AG04449 (cell line): ENCODE results near the gene FAM83C.

Experiments used
- CTCF ChIA-PET: fragments of 350-600 bp; formaldehyde crosslinking; extraction: SDS; loops from one replicate; lab custom pipeline; 2021; ENCODE audit warnings: antibody characterized with exemption; lab: Yijun Ruan, JAX
- POLR2A ChIA-PET: fragments of 400-600, 350-600 bp; formaldehyde crosslinking; extraction: SDS; loops from one replicate; lab custom pipeline; 2020; ENCODE audit warnings: antibody characterized with exemption, inconsistent platforms; lab: Yijun Ruan, JAX
- DNase-seq: peaks from one replicate; pipeline ENCODE4 v3.0.0-alpha.2; 2010; ENCODE audit warnings: low read depth, low spot score
- H3K4me3 ChIP-seq: 2 replicates; pipeline ENCODE4 v1.5.1; 2011; ENCODE audit warnings: low read depth, mild to moderate bottlenecking, control low read depth, low read length
- TF ChIP-seq, protein P1 (sequence below): IDR thresholded peaks from one replicate; pipeline ENCODE4 v1.5.1; 2011; ENCODE audit warnings: mild to moderate bottlenecking, moderate library complexity, low read length, control low read depth, inconsistent platforms; ENCODE audit not compliant: insufficient read depth; ENCODE audit errors: missing control alignments

The FAM83C gene

DNA sequence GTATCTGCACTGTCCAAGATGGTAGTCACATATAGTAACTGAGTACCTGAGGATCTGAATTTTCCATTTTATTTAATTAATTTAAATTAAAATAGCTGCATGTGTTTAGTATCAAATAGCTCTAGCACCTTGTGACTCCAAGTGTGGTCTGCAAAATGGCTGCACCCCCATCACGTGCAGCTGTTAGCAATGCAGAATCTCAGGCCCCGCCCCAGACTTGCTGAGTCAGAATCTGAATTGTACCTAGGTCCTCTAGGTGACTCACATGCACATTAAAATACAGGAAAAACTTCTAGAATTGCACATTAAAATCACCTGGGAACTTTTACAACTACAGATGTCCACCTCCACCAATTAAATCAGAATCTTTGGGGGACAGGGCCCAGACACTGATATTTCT lies 19.2 kb upstream of the FAM83C start:
- no peak for DNase-seq
- ChIA-PET POLR2A (interaction anchor here (1.0 kb wide), 1 partner anchor 9 kb away, joined by 3 read pairs; no protein-coding TSS in a partner anchor), CTCF (interaction anchor here (22.5 kb wide), 1 partner anchor 131 kb away, joined by 662 read pairs; the partner anchor contains the start of gene GDF5)
- no peak overlapping the region for H3K4me3 ChIP-seq
- TF ChIP-seq, protein P1, sequence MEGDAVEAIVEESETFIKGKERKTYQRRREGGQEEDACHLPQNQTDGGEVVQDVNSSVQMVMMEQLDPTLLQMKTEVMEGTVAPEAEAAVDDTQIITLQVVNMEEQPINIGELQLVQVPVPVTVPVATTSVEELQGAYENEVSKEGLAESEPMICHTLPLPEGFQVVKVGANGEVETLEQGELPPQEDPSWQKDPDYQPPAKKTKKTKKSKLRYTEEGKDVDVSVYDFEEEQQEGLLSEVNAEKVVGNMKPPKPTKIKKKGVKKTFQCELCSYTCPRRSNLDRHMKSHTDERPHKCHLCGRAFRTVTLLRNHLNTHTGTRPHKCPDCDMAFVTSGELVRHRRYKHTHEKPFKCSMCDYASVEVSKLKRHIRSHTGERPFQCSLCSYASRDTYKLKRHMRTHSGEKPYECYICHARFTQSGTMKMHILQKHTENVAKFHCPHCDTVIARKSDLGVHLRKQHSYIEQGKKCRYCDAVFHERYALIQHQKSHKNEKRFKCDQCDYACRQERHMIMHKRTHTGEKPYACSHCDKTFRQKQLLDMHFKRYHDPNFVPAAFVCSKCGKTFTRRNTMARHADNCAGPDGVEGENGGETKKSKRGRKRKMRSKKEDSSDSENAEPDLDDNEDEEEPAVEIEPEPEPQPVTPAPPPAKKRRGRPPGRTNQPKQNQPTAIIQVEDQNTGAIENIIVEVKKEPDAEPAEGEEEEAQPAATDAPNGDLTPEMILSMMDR: no peak

DNA sequence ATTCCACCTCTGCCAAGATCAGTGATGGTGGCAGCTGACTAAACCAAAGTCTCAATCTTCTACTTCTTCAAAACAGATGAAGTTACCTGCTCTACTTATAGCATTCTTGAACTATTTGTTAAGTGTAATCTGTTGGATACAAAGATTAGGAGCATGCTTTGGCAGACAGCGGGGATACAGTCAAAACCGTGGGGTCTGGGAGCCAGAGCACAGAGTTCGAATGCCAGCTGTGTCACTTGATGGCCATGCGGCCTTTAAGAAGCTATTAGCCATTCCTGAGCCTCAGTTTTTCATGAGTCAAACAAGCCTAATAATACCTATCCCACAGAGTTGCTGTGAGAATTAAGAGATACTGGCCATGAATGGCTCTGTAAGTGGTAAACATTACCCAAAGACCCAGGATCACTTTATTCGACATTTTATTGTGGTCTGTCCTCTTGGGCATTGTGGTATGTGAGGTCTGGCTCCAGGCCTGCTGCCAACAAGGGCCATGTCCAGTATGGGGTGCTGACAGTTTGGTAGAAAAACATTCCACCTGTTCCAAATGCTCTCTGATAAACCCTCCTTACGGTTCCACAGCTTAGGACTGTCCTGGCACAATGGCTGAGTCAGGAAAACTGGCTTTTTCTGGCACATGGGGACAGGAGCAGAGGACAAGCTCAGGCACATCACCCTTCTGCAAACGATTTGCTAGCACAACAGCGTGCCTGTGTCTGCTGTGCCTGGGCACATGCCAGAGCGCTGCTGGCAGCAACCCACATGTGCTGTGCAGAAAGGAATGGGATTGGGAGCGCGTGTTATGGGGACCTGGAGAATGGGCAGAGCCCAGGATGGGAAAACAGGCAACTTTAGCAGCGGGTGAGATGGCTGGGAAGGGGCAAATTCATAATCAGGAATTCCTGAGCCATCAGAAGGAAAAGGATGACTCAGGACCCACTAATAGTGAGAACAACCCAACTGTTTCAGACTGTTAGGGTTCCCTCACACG lies 15.7 kb upstream of the FAM83C start:
- no peak for DNase-seq
- TF ChIP-seq, protein P1: no peak
- POLR2A ChIA-PET: interaction anchor here (0.9 to 7.1 kb wide), 3 partner anchors 11 to 148 kb away, joined by 3 to 62 read pairs (median 3); partner anchors contain the start of gene CEP250
- H3K4me3 ChIP-seq: no peak overlapping the region
- CTCF ChIA-PET: interaction anchor here (0.7 to 22.5 kb wide), 30 partner anchors 12 to 212 kb away, joined by 3 to 662 read pairs (median 7); partner anchors contain the start of genes CEP250, EDEM2, EIF6 and FAM83C

DNA sequence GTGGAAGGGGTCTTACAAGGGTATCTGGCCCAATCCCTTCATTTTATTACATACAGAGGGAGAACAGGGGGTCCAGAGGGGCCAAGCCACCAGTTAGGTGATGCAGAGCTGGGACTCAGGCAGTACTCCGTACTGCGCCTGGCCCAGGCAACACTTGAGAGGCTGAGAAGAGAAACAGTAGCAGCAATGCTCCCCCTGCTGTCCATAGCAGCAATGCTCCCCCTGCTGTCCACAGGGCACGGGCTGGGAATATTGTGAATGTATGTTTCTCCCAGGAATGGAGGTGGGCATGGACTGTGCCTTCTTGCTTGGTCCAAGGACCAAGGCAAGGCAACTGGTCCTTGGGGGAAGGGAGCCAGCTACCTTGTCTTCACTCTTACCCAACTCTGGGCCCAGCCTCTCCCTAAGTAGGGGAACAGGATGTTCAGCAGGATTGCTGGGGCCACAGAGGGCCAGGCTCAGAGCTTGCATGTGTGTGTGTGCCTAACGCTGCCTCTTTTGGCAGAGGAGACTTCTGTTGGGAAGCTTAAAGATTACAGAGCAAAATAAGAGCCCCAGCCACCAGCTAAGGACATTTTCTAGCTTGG lies 14.8 kb upstream of the FAM83C start:
- POLR2A ChIA-PET: interaction anchor here (0.9 to 7.1 kb wide), 2 partner anchors 12 to 136 kb away, joined by 3 to 62 read pairs; no protein-coding TSS in a partner anchor
- H3K4me3 ChIP-seq: no peak overlapping the region
- CTCF ChIA-PET: interaction anchor here (0.8 to 22.5 kb wide), 30 partner anchors 13 to 211 kb away, joined by 3 to 662 read pairs (median 7); partner anchors contain the start of genes CEP250, EDEM2, EIF6 and FAM83C
- TF ChIP-seq, protein P1: peak; percentile 96
- DNase-seq: no peak

DNA sequence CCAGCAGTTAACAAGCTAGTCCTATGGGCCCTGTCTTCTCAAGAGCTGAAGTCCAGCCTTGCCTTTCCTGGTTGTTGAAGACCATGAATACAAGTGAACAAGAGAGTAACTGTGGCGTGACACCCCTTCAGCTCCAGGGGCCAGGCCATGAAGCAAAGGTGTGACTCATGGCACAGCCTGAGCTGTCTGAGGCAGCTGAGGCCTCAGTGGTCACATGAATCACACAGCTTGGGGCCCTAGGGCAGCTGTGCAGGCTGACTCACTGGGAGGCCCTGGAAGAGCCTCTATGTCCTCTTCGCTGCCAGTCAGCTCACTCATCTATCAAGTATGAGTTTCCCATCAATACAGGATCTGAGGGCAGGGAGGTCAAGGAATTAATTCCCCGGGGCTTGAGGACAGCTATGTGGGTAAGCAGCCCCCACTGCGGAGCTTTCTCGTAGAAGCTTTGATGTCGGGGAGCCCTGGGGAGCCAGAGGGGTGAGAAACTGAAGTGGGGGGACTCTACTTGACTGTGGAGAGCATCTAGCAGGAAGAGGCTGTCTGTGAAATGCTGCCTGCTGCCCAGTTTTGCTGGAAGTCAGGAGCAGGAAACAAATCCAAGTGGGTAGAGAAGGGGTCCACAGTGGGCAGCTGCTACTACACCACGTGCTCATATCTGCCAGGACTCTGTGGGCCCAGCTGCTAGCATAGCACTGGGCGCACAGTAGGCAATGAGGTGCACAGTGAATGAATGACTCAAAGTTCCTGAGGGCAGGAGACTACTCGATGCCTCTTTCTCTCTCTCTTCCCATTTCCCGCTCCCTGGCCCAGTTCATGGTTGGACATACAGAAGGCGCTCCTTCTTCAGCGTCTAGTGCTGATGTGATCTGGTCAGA lies 13.7 kb upstream of the FAM83C start:
- CTCF ChIA-PET: interaction anchor here (0.6 to 22.5 kb wide), 42 partner anchors 8 to 210 kb away, joined by 3 to 662 read pairs (median 8); partner anchors contain the start of genes CEP250, EDEM2, EIF6 and FAM83C
- no peak overlapping the region for H3K4me3 ChIP-seq
- TF ChIP-seq, protein P1: no peak
- DNase-seq: peak; percentile 98
- POLR2A ChIA-PET: interaction anchor here (0.5 to 7.1 kb wide), 13 partner anchors 13 to 148 kb away, joined by 3 to 62 read pairs (median 4); partner anchors contain the start of genes CEP250, EIF6 and MMP24OS

DNA sequence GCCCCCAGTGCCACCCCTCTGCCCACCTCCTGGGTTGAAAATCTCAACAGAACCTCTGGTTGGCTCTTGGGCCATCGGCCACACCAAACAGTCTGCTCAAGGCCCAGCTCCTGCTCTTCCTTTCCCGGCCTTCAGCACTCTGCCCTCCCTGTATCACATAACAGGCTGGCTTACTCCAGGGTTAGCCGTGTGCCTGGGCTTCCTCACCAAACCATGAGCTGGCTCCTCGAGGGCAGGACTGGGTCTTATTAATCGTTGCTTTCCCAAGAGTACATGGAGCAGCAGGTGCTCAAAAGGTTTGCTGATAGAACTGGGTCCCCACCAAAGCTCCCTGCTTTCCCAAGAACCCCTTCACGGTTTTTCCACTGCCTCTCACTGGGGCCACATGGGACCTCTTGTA lies 12.7 kb upstream of the FAM83C start:
- H3K4me3 ChIP-seq: no peak overlapping the region
- TF ChIP-seq, protein P1: no peak
- ChIA-PET CTCF (interaction anchor here (0.9 to 22.5 kb wide), 34 partner anchors 9 to 474 kb away, joined by 3 to 662 read pairs (median 14); partner anchors contain the start of genes CEP250, EDEM2, EIF6 and FAM83C), POLR2A (interaction anchor here (0.5 to 7.1 kb wide), 7 partner anchors 14 to 149 kb away, joined by 4 to 62 read pairs (median 6); partner anchors contain the start of genes CEP250, EIF6 and MMP24OS)
- DNase-seq: no peak
